COLO668 (cell line): Measurements from ENCODE around the gene ME1.
"Not testable (repeated sequence)": the region's sequence is repeated elsewhere in the genome, so short reads cannot be mapped to it uniquely, and the experiment has no call there.

Experiments used
- DNase-seq: peaks from one replicate; lab custom pipeline; 2025; ENCODE audit not compliant: unreplicated experiment; lab: John Stamatoyannopoulos, UW

The ME1 gene

DNA sequence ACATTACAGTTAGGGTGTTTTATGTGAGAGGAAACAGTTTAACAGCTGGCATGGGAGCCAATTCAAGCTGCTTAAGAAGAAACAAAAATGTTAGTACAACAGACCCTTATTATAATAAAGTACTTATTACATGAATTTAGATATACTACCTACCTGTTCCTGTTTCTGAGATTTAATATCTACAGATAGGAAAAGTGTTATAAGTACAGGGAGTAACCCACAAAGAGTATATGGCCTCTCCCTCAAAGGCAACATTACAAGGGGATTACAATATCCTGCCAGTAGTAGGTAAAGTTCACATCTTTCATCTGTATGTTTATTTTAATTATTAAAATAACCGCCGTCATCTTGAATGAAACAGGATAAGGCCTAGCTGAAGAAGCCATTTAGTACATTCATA lies 1.8 kb upstream of the ME1 start:
- no peak for DNase-seq

DNA sequence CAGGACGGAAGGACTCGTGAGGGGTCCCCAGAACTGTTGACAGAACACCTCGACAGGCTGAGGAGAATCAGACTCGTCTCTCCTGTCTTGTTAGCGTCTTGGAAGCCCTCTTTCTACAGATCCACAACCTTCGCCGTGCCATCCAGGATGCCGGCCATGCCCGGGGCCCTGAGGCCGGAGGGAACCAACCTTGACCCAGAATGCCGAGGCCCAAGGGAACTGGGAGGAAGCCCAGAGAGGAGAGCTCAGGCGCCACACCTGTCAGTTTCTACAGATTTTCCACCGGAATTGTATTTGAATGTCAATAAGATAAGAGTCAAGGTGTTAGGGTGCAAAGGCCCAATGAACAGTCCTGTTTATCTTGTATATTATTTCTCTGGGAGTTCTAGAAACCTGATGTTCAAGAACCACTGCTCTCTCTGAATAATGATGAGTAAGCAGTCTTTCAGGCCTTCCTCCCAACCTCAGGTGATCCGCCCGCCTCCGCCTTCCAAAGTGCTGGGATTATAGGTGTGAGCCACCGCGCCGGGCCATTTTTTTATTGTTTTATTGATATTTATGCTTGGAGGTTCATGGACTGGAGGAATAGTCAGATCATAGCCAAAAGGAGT lies 799 bp upstream of the ME1 start:
- DNase-seq = no peak

DNA sequence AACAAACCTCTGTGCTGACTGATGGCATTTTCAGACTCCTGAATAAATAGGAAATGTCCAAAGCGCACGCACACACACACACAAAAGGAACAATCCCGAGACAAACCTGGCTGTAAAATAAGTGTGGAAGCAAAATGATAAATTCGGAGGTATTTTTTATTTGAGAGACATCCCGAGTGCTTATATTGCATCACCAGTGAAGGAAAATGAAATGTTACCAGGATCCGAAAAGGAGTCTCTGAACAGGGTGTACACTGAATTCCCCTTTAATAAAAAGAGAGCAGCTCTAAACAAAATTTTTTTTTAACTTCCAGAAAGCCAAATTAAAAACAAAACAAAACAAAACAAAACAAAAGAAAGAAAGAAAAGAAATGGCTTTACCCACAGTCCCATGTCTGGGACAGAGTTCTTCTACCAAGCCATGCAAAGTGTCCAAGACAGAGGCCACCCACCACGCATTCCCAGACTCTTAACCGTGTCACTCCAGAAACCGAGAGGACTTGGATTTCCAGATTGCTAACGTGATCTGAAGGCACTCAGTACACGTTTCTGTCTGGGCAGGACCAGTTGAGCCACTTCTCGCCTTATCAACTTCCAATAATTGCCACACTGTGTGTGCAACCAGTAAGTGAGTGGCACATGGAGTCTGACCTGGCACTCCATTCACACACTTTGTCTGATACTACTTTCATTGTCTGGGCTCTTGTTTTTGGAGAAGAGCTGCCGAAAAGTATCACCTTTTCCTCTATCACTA lies 817 bp downstream of the ME1 start:
- peak; percentile 14 for DNase-seq

DNA sequence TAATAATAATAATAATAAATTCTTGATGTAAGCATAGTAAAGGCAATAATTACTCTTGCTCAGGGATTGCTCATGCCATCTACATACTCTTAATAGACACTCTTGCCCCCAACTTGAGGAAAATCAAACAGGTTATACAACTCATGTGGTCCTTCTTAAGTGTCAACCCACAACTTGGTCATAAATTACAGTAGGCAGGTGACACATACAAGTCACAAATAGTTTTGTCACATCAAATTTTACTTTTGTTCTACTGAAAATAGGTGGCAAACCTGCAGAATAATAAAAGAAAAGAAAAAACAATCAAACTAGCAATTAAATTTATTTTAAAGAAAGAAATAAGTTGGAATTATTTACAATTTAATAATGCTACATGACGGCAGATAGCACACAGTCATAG lies 1.6 kb downstream of the ME1 start:
- DNase-seq = no peak

DNA sequence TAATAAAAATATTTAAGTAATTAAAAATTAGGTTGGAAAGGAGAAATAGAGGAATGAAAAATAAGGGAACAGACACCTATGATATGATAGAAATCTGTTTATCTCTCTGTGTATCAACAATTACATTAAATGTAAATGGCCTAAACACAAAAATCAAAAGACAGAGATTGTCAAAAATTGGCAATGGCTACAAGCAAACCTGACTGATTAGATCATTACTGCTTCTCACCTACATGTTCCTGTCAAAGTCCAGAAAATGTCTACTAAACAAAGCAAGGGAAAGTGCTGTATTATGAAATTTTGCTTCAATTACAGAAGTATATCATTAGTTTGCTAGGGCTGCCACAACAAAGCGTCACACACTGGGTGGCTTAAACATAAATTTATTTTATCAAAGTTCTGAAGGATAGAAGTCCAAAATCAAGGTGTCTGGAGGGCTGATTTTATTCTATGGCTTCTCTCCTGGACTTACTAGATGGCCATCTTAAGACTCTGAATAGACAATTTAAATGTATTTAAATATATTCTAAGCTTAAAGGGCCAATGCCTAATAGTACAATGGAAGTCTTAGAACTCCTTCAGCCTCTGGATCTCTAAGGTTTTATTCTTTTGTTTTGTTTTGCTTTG lies 6.3 kb downstream of the ME1 start:
- DNase-seq = no peak

DNA sequence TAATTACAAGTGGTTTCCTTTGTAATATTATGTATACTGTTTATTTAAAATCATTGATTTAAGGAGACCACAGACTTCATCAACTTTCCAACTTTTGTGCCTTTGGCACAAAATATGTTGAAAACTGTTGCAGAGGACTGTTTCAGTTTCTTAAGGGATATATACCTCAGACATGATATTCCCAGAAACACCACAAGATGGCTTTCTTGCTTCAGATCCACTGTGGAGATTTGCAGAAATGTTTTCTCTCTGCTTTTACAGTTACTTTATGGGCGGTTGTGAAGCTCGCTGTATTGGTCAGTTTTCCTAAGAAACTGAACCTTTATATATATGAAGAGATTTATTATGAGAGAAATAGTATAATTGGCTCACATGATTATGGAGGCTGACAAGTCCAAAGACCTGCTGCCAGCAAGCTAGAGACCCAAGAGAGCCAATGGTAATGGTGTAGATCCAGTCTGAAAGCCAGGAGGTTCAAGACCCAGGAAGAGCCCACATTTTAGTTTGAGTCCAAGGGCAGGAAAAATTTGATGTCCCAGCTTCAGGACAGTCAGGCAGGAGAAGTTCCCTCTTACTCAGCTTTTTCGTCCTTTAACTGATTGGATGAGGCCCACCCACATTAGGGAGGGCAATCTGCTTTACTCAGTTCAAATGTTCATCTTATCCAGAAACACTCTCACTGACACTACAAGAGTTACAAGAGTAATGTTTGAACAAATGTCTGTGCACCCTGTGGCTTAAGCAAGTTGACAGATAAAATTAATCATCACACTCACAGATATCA lies 12.8 kb downstream of the ME1 start:
- no peak for DNase-seq

DNA sequence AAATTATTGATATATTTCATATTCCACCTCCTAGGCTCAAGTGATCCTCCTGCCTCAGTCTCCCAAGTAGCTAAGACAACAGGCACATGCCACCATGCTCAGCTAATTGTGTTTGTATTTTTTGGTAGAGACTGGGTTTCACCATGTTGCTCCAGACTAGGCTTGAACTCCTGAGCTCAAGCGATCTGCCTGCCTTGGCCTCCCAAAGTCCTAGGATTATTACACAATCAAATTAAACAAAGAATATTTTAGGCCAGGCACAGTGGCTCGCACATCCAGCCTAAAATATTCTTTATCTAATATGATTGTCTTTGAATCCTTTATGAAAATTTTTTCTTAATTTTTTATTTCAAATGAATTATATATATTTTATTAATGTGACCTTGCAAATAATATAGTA lies 17.8 kb downstream of the ME1 start:
- no peak for DNase-seq

DNA sequence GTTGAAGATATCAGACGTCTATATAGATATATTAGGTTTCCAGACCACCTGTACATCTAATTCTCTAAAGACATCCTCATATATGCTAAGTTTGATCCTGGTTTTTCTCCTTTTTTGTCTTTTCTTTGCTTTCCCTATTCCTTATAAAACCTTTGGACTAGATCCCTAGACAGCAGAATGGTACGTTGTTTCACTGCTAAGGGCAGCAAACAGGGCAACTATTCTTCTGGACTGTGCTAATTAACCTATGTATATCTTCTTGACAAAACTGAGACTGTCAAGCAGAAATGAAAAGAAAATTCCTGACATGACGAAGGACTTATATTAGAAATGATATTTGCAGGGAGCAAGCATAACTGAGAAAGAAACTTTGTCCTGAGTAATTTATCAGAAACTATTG lies 19.1 kb downstream of the ME1 start:
- DNase-seq = no peak

DNA sequence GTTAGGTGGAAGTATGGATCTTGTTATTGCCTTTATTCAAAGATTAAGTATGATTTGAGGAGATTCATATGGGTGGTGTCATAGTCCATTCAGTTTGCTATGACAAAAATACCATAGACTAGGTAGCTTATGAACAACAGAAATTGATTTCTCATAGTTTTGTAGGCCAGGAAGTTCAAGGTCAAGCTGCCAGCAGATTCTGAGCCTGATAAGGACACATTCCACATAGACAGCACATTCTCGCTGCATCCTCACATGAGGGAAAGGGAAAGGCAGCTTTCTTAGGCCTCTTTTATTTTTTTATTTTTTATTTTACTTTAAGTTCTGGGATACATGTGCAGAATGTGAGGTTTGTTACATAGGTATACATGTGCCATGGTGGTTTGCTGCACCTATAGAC lies 27.7 kb downstream of the ME1 start:
- no peak for DNase-seq

DNA sequence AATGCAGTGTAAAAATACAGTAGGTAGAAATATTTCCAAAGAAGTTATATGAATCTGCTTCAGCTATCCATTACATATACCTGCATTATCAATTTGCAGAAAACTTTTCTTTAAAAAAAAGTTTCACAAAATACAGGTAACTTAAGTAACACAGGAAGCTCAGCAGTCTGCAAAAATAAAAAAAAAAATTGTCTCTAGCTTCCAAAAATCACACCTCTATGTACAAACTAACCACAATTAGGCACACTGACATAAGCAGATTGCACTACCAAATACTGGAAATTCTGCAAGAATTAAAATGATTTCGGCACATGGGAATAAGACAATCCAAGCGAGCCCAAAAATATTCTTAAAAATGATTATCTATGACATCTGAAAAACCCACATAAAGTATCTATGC lies 41.2 kb downstream of the ME1 start:
- no peak for DNase-seq

DNA sequence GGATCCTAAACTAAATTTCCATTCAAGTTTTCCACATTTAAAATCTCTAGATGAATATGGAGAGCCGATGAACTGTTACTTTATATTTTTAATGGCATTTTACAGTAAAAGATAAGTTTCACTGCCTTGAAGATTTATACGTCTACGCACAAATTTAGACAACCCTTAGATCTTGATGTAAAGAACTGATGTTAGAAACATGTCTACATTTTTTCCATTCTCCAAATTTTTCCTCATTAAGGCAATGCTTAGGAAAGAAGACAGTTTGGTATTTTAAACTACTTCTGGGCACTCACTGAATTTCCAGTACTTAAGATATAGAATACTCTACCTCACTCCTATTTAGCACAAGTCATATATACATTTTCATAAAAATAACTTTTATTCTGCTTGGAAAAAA lies 45.4 kb downstream of the ME1 start:
- DNase-seq = no peak

DNA sequence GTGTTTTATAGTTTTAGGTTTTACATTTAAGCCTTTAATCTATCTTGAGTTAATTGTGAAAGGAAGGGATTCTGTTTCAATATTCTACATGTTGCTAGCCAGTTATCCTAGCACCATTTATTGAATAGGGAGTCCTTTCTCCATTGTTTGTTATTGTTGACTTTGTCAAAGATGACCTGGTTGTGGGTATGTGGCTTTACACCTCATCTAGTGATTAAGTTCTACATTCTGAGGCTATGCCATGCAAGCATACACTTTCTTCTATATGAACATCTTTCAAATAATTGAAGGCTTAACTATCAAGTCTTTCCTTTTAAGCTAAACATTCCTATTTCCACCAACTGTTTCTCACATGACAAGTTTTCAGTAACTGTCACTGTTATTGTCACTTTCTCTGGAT lies 46.1 kb downstream of the ME1 start:
- no peak for DNase-seq

DNA sequence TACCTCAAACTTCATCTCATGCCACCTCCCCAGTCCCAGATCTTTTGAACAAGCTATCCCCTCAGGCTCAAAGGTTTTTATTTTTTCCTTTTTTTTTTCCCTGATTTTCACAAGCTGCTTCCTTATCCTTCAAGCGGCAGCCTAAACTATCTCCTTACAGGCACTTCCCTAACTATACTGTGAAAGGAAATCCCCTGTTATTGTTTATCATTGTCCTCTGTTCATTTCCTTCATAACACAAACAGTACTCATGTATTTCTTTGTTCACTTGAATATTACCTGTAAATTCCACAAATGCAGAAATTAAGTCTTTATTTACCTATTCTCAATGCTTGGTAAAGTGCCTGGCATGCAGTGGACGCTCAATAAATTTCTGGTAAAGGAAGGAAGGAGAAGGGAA lies 48.9 kb downstream of the ME1 start:
- no peak for DNase-seq

DNA sequence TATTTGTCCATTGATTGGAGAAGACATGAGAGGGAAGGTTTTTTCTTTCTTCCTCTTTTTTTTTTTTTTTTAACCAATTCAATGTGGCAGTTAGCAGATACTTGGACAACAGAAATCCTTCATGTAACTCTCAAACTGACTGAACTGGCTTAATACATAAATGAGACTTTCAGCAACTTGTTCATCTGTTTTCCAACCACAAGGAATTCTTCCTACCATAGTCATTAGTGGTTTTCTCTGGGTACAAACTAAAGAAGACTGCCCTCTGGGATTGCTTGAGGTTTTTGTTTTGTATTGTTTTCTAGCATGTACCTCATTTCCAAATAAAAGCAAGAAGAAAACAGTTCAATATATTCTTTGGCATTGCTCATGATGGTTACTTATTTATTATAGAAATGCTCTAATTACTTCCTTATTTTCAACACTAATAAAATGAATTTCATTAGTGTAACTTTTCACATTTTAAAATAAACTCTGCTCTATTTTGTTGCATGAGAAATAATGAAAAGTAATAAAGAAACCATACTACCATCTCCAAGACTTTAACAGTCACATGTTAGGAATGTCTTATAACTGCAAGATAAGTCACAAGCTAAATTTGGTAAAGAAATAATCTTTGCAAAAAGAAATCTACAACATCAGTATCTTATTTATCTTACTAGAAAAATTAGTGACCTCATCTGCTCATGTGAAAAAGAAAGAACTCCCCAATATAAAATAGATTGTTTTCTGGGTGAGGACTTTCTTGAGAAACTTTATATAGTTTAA lies 52.0 kb downstream of the ME1 start:
- DNase-seq = no peak

DNA sequence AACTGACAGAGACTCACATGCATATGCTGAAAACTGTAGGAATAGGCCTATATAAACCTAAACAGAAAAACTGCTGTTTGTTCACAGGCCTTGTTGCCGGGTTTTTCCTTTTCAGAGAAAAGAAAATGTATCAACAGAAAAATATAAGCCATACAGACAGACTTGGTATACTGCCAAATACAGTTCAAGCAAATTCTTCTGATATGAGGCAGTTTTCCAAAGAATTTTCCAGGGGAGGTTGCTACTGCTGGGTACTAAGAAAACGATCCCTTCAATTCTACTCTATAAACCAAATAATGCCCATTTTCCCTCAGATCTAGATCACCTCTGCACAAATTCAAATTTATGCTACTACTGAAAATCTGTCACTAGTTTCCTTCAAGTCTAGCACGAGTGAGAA lies 59.4 kb downstream of the ME1 start:
- DNase-seq = no peak

DNA sequence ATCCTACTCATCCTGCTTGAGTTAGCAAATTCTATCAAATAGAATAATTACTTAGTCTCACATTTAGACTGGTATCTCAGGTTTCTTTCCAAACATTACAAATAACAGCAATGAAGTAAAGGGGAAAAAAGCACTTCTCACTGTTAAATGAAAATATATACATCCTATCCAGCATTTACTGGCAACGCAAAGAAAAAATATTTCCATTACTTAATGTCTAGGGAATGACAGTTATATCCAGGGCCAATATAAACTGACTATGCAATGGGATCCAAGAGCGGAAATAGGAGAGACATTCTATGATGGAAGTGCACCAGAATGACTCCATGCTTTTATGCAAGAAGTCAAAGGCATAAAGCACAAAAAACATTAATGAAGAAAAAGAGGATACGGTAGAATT lies 60.3 kb downstream of the ME1 start:
- DNase-seq = no peak

DNA sequence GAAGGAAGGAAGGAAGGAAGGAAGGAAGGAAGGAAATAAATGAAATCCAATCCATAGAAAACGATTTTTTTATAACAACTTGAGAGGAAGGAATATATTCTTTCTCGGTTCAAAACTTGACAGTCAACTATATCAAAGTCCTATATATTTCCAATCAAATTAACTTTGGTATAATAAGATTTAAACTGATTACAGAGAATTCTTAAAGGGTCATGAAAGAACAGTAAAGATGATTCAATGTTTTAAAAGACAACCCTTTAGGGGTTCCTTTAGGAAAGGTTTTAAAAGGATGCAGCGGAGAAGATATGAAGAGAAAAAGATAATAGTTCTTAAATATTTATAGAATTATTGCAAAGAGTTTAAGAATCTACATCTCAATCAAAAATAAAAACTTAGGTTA lies 61.2 kb downstream of the ME1 start:
- DNase-seq = no peak

DNA sequence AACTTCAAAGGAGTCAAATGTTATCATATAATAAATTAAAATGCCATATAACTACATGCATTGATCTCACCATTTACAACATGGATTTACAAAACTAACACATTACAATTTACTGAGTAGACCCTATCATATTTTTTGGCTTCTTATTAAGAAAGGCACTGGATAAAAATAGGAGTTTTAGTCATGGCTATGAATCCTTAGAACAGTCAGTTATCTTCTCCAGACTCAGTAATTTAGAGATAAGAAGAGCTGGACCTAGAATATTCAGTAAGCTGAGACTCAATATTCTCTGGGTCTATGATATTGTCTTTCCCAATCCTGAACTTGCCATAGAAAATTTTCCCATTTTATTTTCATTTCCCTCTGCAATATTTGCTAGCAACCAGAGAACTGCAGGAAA lies 62.3 kb downstream of the ME1 start:
- DNase-seq = no peak

DNA sequence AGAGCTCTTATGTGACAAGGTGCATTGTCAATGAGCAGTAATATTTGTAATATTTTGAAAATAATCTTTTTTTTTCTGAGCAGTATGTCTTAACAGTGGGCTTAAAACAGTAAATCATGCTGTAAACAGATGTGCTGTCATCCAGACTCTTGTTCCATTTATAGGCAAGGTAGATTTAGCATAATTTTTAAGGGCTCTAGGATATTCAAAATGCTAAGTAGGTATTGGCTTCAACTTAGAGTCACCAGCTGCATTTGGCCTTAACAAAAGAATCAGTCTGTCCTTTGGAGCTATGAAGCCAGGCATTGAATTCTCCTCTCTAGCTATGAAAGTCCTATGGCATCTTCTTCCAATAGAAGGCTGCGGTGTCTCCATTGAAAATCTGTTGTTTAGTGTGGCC lies 63.7 kb downstream of the ME1 start:
- no peak for DNase-seq

DNA sequence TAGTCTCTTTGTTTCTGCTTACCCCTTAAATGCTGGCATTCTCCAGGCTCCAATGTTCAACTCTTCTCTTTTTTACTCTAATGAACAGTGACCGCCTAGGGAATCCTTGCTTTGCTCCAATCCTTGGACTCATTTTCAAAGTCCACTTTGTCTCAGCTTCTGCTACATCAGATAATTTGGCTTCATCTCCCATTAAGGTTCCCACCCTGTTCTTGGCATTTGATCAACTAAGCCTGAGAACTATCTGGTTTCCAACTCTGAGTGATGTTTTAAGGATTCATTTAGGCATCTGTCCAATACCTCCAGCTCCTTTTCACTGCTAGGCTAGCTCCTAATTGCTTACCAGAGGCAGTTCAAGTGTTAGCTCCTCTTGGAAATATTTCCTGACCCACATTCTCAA lies 64.9 kb downstream of the ME1 start:
- DNase-seq = no peak

DNA sequence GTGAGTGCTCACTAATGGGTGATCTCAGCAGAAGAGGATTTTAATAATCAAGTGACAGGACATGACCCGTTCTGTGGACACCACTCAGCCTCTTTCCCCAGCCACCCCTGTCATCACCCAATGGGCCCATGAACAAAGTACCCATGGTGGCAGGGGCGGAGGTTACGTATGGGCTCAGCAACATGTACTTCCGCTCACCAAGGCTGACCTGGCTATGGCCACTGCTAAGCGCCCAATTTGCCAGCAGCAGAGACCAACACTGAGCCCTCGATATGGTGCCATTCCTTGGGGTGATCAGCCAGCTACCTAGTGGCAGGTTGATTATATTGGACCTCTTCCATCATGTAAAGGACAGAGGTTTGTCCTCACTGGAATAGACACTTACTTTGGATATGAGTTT lies 68.5 kb downstream of the ME1 start:
- not testable (repeated sequence) for DNase-seq
